H1 (cell line): Measurements from ENCODE around the gene RASGRP3. TPM values are rescaled to one million over a fixed set of nuclear protein-coding genes. Genes with fewer than 3 reads are reported as not detected.

Source experiments
- CTCF ChIA-PET: fragments of 300-600 bp; sonication (Branson Sonifier 250); formaldehyde crosslinking; loops from one replicate; lab custom pipeline; 2021; ENCODE audit not compliant: partially characterized antibody; lab: Charles Lee
- POLR2A ChIA-PET: fragments of 300-600 bp; sonication (Branson Sonifier 250); formaldehyde crosslinking; loops from one replicate; lab custom pipeline; 2021; ENCODE audit warnings: inconsistent platforms; ENCODE audit not compliant: partially characterized antibody; lab: Charles Lee
- DNase-seq, 2 experiments: peaks; one replicate each; pipeline versions ENCODE4 v3.0.0 to v3.0.0-alpha.2; 2010 to 2022; ENCODE audit warnings: low spot score in 2 of 2, low read depth in 1 of 2, mixed read lengths in 1 of 2
- FAIRE-seq: peaks from 2 replicates; lab custom pipeline; 2011; peaks lifted over from hg19 to GRCh38; lab: Jason Lieb, UNC
- H2AFZ ChIP-seq: 2 replicates; pipeline ENCODE4 v1.8.1; 2012; ENCODE audit warnings: low read length, inconsistent platforms
- H2AK5ac ChIP-seq: 2 replicates; pipeline ENCODE4 v1.6.1; 2013; ENCODE audit warnings: low read depth, low read length
- H2BK120ac ChIP-seq: replicated peaks from 2 replicates; pipeline ENCODE3; 2013; ENCODE audit warnings: low read depth, low read length, inconsistent platforms
- H2BK12ac ChIP-seq: 2 replicates; pipeline ENCODE4 v1.6.1; 2013; ENCODE audit warnings: low read depth, low read length
- H2BK15ac ChIP-seq: 2 replicates; pipeline ENCODE4 v1.6.1; 2013; ENCODE audit warnings: low read length
- H2BK20ac ChIP-seq: 2 replicates; pipeline ENCODE4 v1.6.1; 2013; ENCODE audit warnings: low read length
- H2BK5ac ChIP-seq: 2 replicates; pipeline ENCODE4 v1.6.1; 2013; ENCODE audit warnings: low read depth, low read length
- H3K14ac ChIP-seq: 2 replicates; pipeline ENCODE4 v1.6.1; 2013; ENCODE audit warnings: inconsistent platforms; ENCODE audit not compliant: insufficient read length
- H3K18ac ChIP-seq: 2 replicates; pipeline ENCODE4 v1.6.1; 2013; ENCODE audit warnings: low read length; ENCODE audit errors: extremely low read depth
- H3K23ac ChIP-seq: 2 replicates; pipeline ENCODE4 v1.6.1; 2013; ENCODE audit warnings: inconsistent platforms; ENCODE audit not compliant: insufficient read length
- H3K23me2 ChIP-seq: 2 replicates; pipeline ENCODE4 v1.6.1; 2013; ENCODE audit warnings: low read depth, low read length
- H3K27ac ChIP-seq: 2 replicates; pipeline ENCODE4 v1.6.1; 2011; ENCODE audit warnings: low read depth, low read length, inconsistent platforms
- H3K27me3 ChIP-seq, 4 experiments: replicated peaks in 1 of 4; 1 replicate in 1 of 4; 2 replicates in 3 of 4; pipeline versions ENCODE4 v1.6.1 to v1.8.1; 2011 to 2013; ENCODE audit warnings: low read length in 3 of 4, mild to moderate bottlenecking in 3 of 4, inconsistent platforms in 2 of 4, mixed read lengths in 2 of 4, moderate library complexity in 1 of 4; ENCODE audit not compliant: control insufficient read depth in 3 of 4, insufficient read depth in 3 of 4; ENCODE audit errors: extremely low read depth in 1 of 4
- H3K36me3 ChIP-seq, 4 experiments: 2 replicates each; pipeline versions ENCODE4 v1.6.1 to v1.8.1; 2011 to 2013; ENCODE audit warnings: mild to moderate bottlenecking in 4 of 4, low read length in 3 of 4, moderate library complexity in 2 of 4, control low read depth in 1 of 4, inconsistent platforms in 1 of 4; ENCODE audit not compliant: insufficient read depth in 4 of 4, control insufficient read depth in 2 of 4
- H3K4ac ChIP-seq: replicated peaks from 2 replicates; pipeline ENCODE3; 2013; ENCODE audit warnings: low read length, low read depth, mixed read lengths, inconsistent platforms; ENCODE audit not compliant: insufficient read length
- H3K4me1 ChIP-seq, 4 experiments: replicated peaks in 1 of 4; 1 replicate in 1 of 4; 2 replicates in 3 of 4; pipeline versions ENCODE4 v1.6.1 to v1.8.1; 2011 to 2013; ENCODE audit warnings: low read length in 3 of 4, inconsistent platforms in 2 of 4, mixed read lengths in 1 of 4; ENCODE audit not compliant: insufficient read depth in 4 of 4, control insufficient read depth in 3 of 4
- H3K4me2 ChIP-seq, 2 experiments: 2 replicates each; pipeline versions ENCODE4 v1.6.1 to v1.8.1; 2011 to 2013; ENCODE audit warnings: low read depth in 2 of 2, low read length in 2 of 2, control low read depth in 1 of 2, inconsistent platforms in 1 of 2, mild to moderate bottlenecking in 1 of 2; ENCODE audit not compliant: insufficient read depth in 1 of 2
- H3K4me3 ChIP-seq, 4 experiments: fragments of 200-600, 300-600 bp in 1 of 4; sonication (generic), shearing (Covaris generic), sonication (Bioruptor Twin) in 1 of 4; 2 replicates each; pipeline versions ENCODE4 v1.5.1 to v1.8.1; 2011 to 2016; ENCODE audit warnings: low read length in 4 of 4, low read depth in 3 of 4, control low read depth in 2 of 4, inconsistent platforms in 2 of 4, mild to moderate bottlenecking in 2 of 4, mixed read lengths in 1 of 4, moderate library complexity in 1 of 4; ENCODE audit not compliant: insufficient read depth in 2 of 4; ENCODE audit errors: extremely low read depth in 1 of 4
- H3K56ac ChIP-seq: replicated peaks from 2 replicates; pipeline ENCODE3; 2013; ENCODE audit warnings: low read depth, mild to moderate bottlenecking, mixed read lengths, low read length, inconsistent platforms; ENCODE audit not compliant: insufficient read length
- H3K79me1 ChIP-seq: 2 replicates; pipeline ENCODE4 v1.6.1; 2013; ENCODE audit warnings: low read depth, low read length, control low read depth
- H3K79me2 ChIP-seq, 2 experiments: 2 replicates each; pipeline versions ENCODE4 v1.6.1 to v1.8.1; 2012 to 2013; ENCODE audit warnings: low read length in 2 of 2, mild to moderate bottlenecking in 2 of 2, inconsistent platforms in 1 of 2; ENCODE audit not compliant: insufficient read depth in 2 of 2, control insufficient read depth in 1 of 2
- H3K9ac ChIP-seq, 4 experiments: replicated peaks in 1 of 4; 1 replicate in 1 of 4; 2 replicates in 3 of 4; pipeline versions ENCODE4 v1.6.1 to v1.8.1; 2011 to 2013; ENCODE audit warnings: low read depth in 3 of 4, low read length in 3 of 4, control low read depth in 2 of 4, mild to moderate bottlenecking in 2 of 4, moderate library complexity in 2 of 4, inconsistent platforms in 1 of 4; ENCODE audit errors: extremely low read depth in 1 of 4
- H3K9me3 ChIP-seq, 2 experiments: 2 replicates each; pipeline versions ENCODE4 v1.6.1 to v1.8.1; 2012 to 2013; ENCODE audit warnings: mild to moderate bottlenecking in 2 of 2, moderate library complexity in 2 of 2, control low read depth in 1 of 2, inconsistent platforms in 1 of 2, low read depth in 1 of 2, low read length in 1 of 2, mixed read lengths in 1 of 2; ENCODE audit not compliant: insufficient read depth in 2 of 2
- H4K20me1 ChIP-seq, 2 experiments: replicated peaks in 1 of 2; 2 replicates each; pipeline versions ENCODE3 to v1.8.1; 2011 to 2013; ENCODE audit warnings: inconsistent platforms in 2 of 2, low read length in 2 of 2, mild to moderate bottlenecking in 1 of 2; ENCODE audit not compliant: insufficient read depth in 2 of 2, control insufficient read depth in 1 of 2
- H4K5ac ChIP-seq: 2 replicates; pipeline ENCODE4 v1.6.1; 2013; ENCODE audit warnings: low read length, low read depth, mixed read lengths, inconsistent platforms; ENCODE audit not compliant: insufficient read length
- H4K8ac ChIP-seq: 2 replicates; pipeline ENCODE4 v1.8.0; 2013; ENCODE audit warnings: mild to moderate bottlenecking, moderate library complexity, low read length, inconsistent platforms; ENCODE audit not compliant: insufficient read depth; ENCODE audit errors: extremely low read depth
- H4K91ac ChIP-seq: replicated peaks from 2 replicates; pipeline ENCODE3; 2013; ENCODE audit warnings: low read length, mixed read lengths, inconsistent platforms; ENCODE audit not compliant: insufficient read length
- EP300 ChIP-seq, 2 experiments: IDR thresholded peaks; 1 replicate in 1 of 2; 2 replicates in 1 of 2; pipeline ENCODE4 v1.6.1; 2011 to 2012; ENCODE audit warnings: low read depth in 2 of 2, low read length in 2 of 2, mild to moderate bottlenecking in 2 of 2, borderline replicate concordance in 1 of 2, inconsistent platforms in 1 of 2, moderate library complexity in 1 of 2
- NANOG ChIP-seq: IDR thresholded peaks from 2 replicates; pipeline ENCODE4 v1.6.1; 2011; ENCODE audit warnings: low read length, low read depth, mild to moderate bottlenecking, inconsistent platforms; ENCODE audit not compliant: insufficient read depth, poor library complexity, severe bottlenecking
- POLR2A ChIP-seq, 2 experiments: IDR thresholded peaks; 1 replicate in 1 of 2; 2 replicates in 1 of 2; pipeline ENCODE4 v1.6.1; 2011; ENCODE audit warnings: low read depth in 2 of 2, low read length in 2 of 2, mild to moderate bottlenecking in 2 of 2; ENCODE audit errors: control extremely low read depth in 1 of 2
- SP1 ChIP-seq: IDR thresholded peaks from 2 replicates; pipeline ENCODE4 v1.6.1; 2011; ENCODE audit warnings: low read depth, low read length
- WGBS, 2 experiments: shearing (Covaris generic) in 1 of 2; methylation state at CpG; one replicate each; pipeline versions ENCODE4 v1.1.6 to v1.1.7; 2013 to 2015; ENCODE audit warnings: low lambda C conversion rate in 2 of 2, mixed read lengths in 2 of 2, inconsistent platforms in 1 of 2, low coverage in 1 of 2, missing lambda C conversion rate in 1 of 2; ENCODE audit not compliant: insufficient replicate concordance in 2 of 2, insufficient coverage in 1 of 2, insufficient read length in 1 of 2; ENCODE audit errors: extremely low coverage in 1 of 2, missing lambda C conversion rate in 1 of 2; 5-methylcytosine and 5-hydroxymethylcytosine counted together
- polyA plus RNA-seq, 7 experiments: library from polyadenylated mRNA; depleted of rRNA in 3 of 7; stranded (reverse) in 5 of 7; unstranded in 2 of 7; fragments of >200 nt in 5 of 7; fragments of 200-250 nt in 2 of 7; gene quantifications; 1 replicate in 5 of 7; 2 replicates in 1 of 7; 4 replicates in 1 of 7; pipeline versions ENCODE4 v1.2.1 to v1.2.3, GENCODE V29; 2011 to 2013; ENCODE audit warnings: missing spikeins in 2 of 7, mixed read lengths in 2 of 7
- total RNA-seq: library from RNA; stranded (reverse); fragmentation: NEBNext Ultra II Directional; extraction: Animal tissue kit (Norgen Biotek cat#: 25700); gene quantifications from 2 replicates; pipeline ENCODE4 v1.2.1, GENCODE V29; 2021

The RASGRP3 gene
- total and polyA plus RNA-seq, 2 of the 8 experiments (the other 6 are each of a cell fraction or from before 2014, with no cell fraction given), result 0.06 TPM; not detected in 1

DNA sequence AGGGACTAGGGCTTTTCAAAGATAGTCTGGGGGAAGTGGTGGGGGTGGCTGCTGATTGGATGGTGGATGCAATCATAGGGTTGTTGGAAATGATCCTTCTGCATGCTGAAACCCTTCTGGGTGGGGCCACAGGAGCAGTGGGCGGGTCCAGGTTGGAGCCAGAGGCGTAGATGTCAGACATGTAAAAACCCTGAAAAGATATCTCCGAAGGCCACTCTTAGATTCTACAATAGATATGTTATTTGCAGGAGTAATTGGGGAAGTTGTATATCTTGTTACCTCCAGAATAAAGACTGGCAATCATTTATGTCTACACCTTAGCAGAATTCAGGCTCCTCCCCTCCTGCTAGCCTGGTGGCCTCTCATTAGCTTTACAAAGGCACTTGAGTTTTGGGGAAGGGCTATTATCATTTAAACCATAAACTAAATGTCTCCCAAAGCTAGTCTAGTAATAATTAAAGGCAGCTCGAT lies 130.8 kb downstream of the RASGRP3 start:
- H2BK120ac ChIP-seq, result no peak overlapping the region
- POLR2A ChIA-PET, result interaction anchor here (0.7 to 2.4 kb wide), 3 partner anchors 8 to 45 kb away, joined by 3 to 10 read pairs (median 3); partner anchors contain the start of gene FAM98A
- H3K4me3 ChIP-seq, result peak overlapping the region in 2 of 4 experiments; percentile 1 to 45; a peak in 4 of 8 replicates
- no peak overlapping the region for H4K8ac ChIP-seq
- no peak overlapping the region for H2BK20ac ChIP-seq
- no peak overlapping the region for H3K14ac ChIP-seq
- CTCF ChIA-PET, result interaction anchor here (0.7 to 1.4 kb wide), 2 partner anchors 23 to 28 kb away, joined by 3 read pairs; no protein-coding TSS in a partner anchor
- peak overlapping the region; percentile 84 for H4K5ac ChIP-seq
- DNase-seq, result peak in 1 of 2 experiments; percentile 78
- no peak overlapping the region for H4K91ac ChIP-seq
- H3K23ac ChIP-seq, result no peak overlapping the region
- no peaks in the 10 kb centered on the region for H3K23me2 ChIP-seq
- peak overlapping the region; percentile 23; the same call in 1 of the 2 replicates for H3K27ac ChIP-seq
- no peak overlapping the region for H2AK5ac ChIP-seq
- peaks cover 0 to 23% (median 15%) of the 10 kb centered on the region in 4 experiments; a peak in 6 of 7 replicates for H3K4me1 ChIP-seq
- no peaks in the 10 kb centered on the region; the same call in 1 of the 2 replicates for H3K79me1 ChIP-seq
- H2BK12ac ChIP-seq, result 0 out of 2 replicates have a peak overlapping the region, but pooled peaks have one; percentile 46
- peak overlapping the region; percentile 88; the same call in 1 of the 2 replicates for H2BK5ac ChIP-seq
- H3K36me3 ChIP-seq, result peaks cover 0 to 19% (median 7%) of the 10 kb centered on the region in 4 experiments; a peak in 4 of 8 replicates
- H3K18ac ChIP-seq, result peak overlapping the region; percentile 89; the same call in 1 of the 2 replicates
- peak; percentile 81 for FAIRE-seq
- H4K20me1 ChIP-seq, result no peaks in the 10 kb centered on the region
- H3K56ac ChIP-seq, result no peak overlapping the region
- H2AFZ ChIP-seq, result no peak overlapping the region
- peak overlapping the region; percentile 31 to 57 for H3K4me2 ChIP-seq
- H3K79me2 ChIP-seq, result peaks cover 0 to 25% of the 10 kb centered on the region in 2 experiments; a peak in 2 of 4 replicates
- peaks cover 16 to 20% of the 10 kb centered on the region in 2 experiments for H3K9me3 ChIP-seq
- no peak overlapping the region for H2BK15ac ChIP-seq
- WGBS, 2 experiments, result 7% methylated on average over 4 of the region's 4 CpGs; no CpG with 5 or more reads in 1 of the 2 experiments
- no peak overlapping the region for H3K4ac ChIP-seq
- H3K9ac ChIP-seq, result no peak overlapping the region
- H3K27me3 ChIP-seq, result no peaks in the 10 kb centered on the region
- peak in 1 of 2 experiments; percentile 29; a peak in 1 of 3 replicates for TF ChIP-seq EP300 (IDR thresholded peaks at IDR 0.05; ENCODE audit: borderline replicate concordance in 1 of 2, low read depth in 2 of 2, low read length in 2 of 2)
- peak; percentile 44 for TF ChIP-seq NANOG
- no peak for TF ChIP-seq POLR2A (IDR thresholded peaks at IDR 0.05; ENCODE audit: control extremely low read depth in 1 of 2, low read depth in 2 of 2, low read length in 2 of 2)
- peak; percentile 65; the same call in 1 of the 2 replicates for TF ChIP-seq SP1
